ENCODE measurements around the gene AUP1.

AUP1 gene

DNA sequence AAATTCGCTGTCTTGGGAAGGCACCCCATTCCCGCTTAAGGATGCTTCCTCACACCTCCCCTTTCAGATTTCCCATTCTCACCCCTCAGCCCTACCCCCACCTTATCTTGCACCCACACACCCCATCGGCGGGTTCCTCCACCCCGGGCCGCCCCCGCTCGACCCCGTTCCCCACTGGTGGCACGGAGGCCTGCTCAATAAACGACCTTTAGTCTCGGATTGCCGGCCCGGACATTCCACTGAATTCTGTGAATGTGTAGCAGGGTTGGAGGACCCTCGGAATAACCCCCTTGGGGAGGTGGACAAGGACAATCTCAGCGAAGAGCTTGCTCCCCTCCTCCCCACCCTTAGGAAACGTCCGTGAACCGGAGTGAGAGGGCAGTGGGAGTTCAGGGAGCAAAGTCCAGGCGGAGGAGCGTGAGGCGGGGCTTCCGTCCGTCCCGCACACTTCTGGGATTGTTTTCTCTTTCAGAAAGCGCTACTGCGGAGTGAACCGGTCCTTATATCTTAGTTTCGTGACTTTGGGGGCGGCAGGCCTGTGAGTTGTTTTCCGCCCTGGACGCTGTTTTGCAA, 27.3 kb downstream of the AUP1 start:
- H3K9ac ChIP-seq (ENCODE audit: insufficient read length), result no peak overlapping the region
- no peak for TF ChIP-seq POLR2AphosphoS5 (IDR thresholded peaks at IDR 0.05; ENCODE audit: borderline replicate concordance, low read depth, low read length)
- no peak for TF ChIP-seq EZH2 (IDR thresholded peaks at IDR 0.05)
- TF ChIP-seq FOXP2 (optimal IDR thresholded peaks at IDR 0.05; ENCODE audit: control extremely low read depth, extremely low read length, insufficient read depth), result no peak
- peaks cover 17% of the 10 kb centered on the region for H3K36me3 ChIP-seq (ENCODE audit: insufficient read depth, low read length)
- H3K27ac ChIP-seq, result no peak overlapping the region
- H3K4me3 ChIP-seq, result no peak overlapping the region
- H3K9me3 ChIP-seq (ENCODE audit: low read depth, low read length), result no peaks in the 10 kb centered on the region
- DNase-seq (ENCODE audit: low read depth, low spot score), result no peak

DNA sequence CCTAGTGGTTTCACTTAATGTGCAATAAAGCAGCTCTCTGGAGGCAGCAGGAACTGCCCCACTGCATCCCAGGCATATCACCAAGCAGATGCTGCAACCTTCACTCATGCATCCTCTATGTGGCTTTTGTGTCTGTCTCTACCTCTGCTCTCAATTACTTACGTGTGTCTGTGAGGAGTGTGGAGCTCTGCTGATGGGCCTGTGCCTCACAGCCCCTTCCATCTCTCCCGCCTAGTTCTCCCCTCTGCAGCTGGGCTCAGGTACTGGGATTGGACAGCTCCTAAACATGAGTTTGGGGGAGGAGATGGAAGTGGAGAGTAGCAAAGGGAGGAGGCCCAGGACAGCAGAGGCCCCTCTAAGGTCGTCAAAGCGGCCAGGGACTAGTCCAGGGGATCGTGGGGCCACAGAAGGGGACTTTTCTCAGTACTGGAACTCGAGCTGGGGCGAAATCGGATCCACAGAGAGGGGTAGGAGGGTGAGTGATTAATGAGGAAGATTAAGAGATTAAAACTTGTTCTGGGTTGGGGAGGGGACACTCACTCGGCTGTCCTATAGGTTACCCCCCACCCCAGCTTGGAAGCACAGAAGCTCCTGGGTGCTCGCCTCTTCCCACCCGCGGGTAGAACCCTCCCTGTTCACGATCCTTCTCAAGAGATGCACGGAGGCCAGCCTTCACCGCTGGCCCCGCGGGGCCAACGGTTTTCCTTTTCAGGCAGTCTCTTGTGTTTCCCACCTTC, 28.0 kb downstream of the AUP1 start:
- Histone ChIP-seq H3K36me3 (ENCODE audit: insufficient read depth, low read length) (peaks cover 14% of the 10 kb centered on the region), H3K9me3 (ENCODE audit: low read depth, low read length) (no peaks in the 10 kb centered on the region), H3K4me3 (no peak overlapping the region), H3K27ac (no peak overlapping the region), H3K9ac (ENCODE audit: insufficient read length) (no peak overlapping the region)
- no peak for DNase-seq (ENCODE audit: low read depth, low spot score)
- no peak for TF ChIP-seq POLR2AphosphoS5 (IDR thresholded peaks at IDR 0.05; ENCODE audit: borderline replicate concordance, low read depth, low read length)
- TF ChIP-seq EZH2 (IDR thresholded peaks at IDR 0.05), result no peak
- no peak for TF ChIP-seq FOXP2 (optimal IDR thresholded peaks at IDR 0.05; ENCODE audit: control extremely low read depth, extremely low read length, insufficient read depth)

DNA sequence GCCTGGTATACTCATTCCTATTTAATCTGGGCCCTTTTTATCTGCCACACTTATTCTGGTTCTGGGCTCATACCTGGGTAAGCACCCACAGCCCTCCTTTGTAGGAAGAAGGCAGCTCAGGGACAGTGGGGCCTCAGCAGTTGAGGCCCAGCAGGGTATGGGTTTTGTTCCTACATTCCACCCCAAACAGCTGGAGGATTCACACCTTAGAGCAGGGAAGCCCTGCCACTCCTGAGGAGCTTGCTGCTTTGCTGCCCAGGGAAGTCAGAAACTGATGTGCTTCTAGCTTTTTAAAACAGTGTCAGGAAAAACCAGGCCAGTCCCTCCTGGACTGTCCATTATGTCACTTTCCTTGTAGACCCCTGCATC, 28.9 kb downstream of the AUP1 start:
- Histone ChIP-seq H3K9ac (ENCODE audit: insufficient read length) (no peak overlapping the region), H3K36me3 (ENCODE audit: insufficient read depth, low read length) (peaks cover 7% of the 10 kb centered on the region), H3K27ac (no peak overlapping the region), H3K9me3 (ENCODE audit: low read depth, low read length) (no peaks in the 10 kb centered on the region), H3K4me3 (no peak overlapping the region)
- no peak for TF ChIP-seq POLR2AphosphoS5 (IDR thresholded peaks at IDR 0.05; ENCODE audit: borderline replicate concordance, low read depth, low read length)
- no peak for TF ChIP-seq FOXP2 (optimal IDR thresholded peaks at IDR 0.05; ENCODE audit: control extremely low read depth, extremely low read length, insufficient read depth)
- no peak for TF ChIP-seq EZH2 (IDR thresholded peaks at IDR 0.05)
- no peak for DNase-seq (ENCODE audit: low read depth, low spot score)

GRCh38 chr2:74499940-74500577, 29.4 kb downstream of the AUP1 start:
- H3K27ac ChIP-seq, result no peak overlapping the region
- no peak overlapping the region for H3K9ac ChIP-seq (ENCODE audit: insufficient read length)
- no peaks in the 10 kb centered on the region for H3K9me3 ChIP-seq (ENCODE audit: low read depth, low read length)
- DNase-seq (ENCODE audit: low read depth, low spot score), result no peak
- H3K36me3 ChIP-seq (ENCODE audit: insufficient read depth, low read length), result peaks cover 2% of the 10 kb centered on the region
- H3K4me3 ChIP-seq, result peak overlapping the region; percentile 81
- no peak for TF ChIP-seq FOXP2 (optimal IDR thresholded peaks at IDR 0.05; ENCODE audit: control extremely low read depth, extremely low read length, insufficient read depth)
- TF ChIP-seq EZH2 (IDR thresholded peaks at IDR 0.05), result no peak
- no peak for TF ChIP-seq POLR2AphosphoS5 (IDR thresholded peaks at IDR 0.05; ENCODE audit: borderline replicate concordance, low read depth, low read length)

DNA sequence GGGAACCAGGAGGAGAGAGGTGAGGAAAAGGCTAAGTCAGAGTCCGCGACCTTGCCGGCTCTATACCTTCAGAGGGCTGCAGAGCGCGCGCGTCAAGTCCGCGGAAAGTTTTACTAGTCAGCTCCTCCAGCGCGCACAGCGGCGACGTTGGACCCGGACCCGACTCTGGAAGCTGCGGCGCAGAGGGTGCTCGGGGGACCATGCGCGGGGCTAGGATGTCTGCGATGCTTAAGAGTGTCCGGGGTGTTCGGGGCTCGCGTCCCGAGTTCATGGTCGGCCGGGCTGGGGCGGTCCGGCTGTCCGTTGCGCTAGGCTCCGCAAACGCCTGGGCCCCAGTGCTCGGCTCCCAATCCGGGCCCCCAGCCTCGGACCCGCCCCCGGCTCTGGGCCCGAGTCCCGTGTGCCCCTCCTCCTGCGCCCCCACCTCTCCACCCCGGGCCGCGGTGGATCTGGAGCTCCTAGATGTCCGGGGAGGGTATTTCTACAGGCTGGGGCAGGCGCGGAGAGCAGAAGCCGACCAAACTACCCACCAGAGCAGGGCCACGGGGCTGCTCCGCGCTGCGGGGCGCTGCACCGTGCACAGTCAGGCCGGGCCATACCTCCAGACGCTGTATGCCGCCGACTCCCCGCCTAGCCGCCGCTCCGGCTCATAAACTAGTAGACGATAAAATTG, 30.1 kb downstream of the AUP1 start, which contains the start of gene LBX2:
Gene LBX2, minus strand, starts transcription at position 337 of the 673 bp plus-strand sequence. Its CDS starts 66 bp downstream, at position 271.
- Histone ChIP-seq H3K27ac (no peak within 1 kb of the TSS), H3K4me3 (peak within 1 kb of the TSS; percentile 81), H3K9ac (ENCODE audit: insufficient read length) (peak within 1 kb of the TSS; percentile 64), H3K36me3 (ENCODE audit: insufficient read depth, low read length) (no peaks in the 10 kb centered on the region), H3K9me3 (ENCODE audit: low read depth, low read length) (no peaks in the 10 kb centered on the region)
- no peak for DNase-seq (ENCODE audit: low read depth, low spot score)
- TF ChIP-seq FOXP2 (optimal IDR thresholded peaks at IDR 0.05; ENCODE audit: control extremely low read depth, extremely low read length, insufficient read depth) (no peak), POLR2AphosphoS5 (IDR thresholded peaks at IDR 0.05; ENCODE audit: borderline replicate concordance, low read depth, low read length) (no peak), EZH2 (IDR thresholded peaks at IDR 0.05) (no peak)

DNA sequence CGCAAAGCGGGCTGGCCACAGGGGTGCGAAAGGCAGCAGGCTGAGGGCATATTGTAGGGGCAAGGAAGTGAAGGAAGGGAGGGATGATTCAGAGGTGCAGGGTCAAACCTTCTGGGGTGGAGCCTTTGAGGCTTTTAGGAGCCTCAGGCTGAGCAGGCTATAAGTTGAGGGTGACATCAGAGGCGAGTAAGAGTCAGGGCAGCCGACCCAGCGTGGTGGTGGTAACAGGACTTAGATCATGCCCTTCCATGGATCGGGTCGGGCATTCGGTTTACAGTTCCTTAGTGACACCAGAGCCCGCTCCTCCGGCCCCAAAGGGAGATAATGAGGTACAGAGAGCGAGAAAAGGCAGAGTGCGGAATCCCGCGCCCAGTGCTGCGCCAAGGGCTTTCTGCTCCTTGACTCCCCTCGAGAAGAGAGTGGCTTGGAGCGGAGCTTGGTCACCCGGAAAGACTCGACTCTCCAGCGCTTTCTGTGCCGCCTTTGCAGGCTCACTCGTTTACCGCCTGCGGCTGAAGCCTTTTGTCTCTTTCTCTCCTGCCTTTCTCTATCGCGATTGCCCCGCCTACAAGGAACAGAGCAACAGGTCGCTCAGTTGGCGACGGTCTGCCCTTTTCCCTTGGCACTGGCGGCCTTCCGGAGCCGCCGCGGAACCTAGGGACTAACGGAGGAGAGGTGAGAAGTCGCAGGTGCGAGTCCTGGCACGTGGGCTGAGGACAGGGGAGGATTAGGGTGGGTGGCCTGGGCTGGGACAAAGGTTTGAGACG, 30.8 kb downstream of the AUP1 start:
- Histone ChIP-seq H3K27ac (no peak overlapping the region), H3K9me3 (ENCODE audit: low read depth, low read length) (no peaks in the 10 kb centered on the region), H3K4me3 (peak overlapping the region; percentile 81), H3K9ac (ENCODE audit: insufficient read length) (peak overlapping the region; percentile 64), H3K36me3 (ENCODE audit: insufficient read depth, low read length) (no peaks in the 10 kb centered on the region)
- TF ChIP-seq POLR2AphosphoS5 (IDR thresholded peaks at IDR 0.05; ENCODE audit: borderline replicate concordance, low read depth, low read length) (no peak; the same call in 1 of the 2 replicates), FOXP2 (optimal IDR thresholded peaks at IDR 0.05; ENCODE audit: control extremely low read depth, extremely low read length, insufficient read depth) (no peak), EZH2 (IDR thresholded peaks at IDR 0.05) (no peak)
- DNase-seq (ENCODE audit: low read depth, low spot score), result no peak

DNA sequence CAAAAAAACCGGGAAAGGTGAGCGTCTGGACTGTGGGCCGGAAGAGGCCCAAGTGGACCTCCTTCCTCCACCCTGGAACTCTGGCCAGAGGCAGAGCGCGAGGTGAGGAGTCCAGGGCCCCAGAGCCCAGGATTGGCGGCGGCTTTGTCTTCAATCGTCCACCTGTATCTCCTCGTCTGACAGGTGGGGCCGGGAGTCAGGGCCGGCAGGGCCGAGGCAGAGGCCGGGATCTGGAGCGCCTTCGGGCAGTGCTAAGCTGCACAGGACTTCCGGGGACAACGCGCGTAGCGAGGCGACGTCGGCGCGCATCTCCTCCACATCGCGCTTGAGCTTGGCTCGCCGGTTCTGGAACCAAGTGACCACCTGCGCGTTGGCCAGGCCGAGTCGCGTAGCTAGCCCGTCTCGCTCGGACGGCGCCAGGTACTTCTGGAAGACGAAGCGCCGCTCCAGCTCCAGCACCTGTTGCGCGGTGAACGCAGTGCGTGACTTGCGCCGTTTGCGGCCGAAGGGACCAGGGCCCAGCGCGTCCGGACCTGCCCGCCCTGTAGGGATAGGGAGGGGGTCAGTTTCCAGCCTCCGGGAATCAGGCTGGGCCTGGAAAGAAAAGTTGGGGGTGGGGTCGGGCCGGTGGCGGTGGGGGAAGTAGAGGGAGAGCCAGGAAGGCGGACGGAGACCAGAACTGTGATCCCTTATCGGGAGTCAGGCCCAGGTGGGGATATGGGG, 31.6 kb downstream of the AUP1 start:
- Histone ChIP-seq H3K9me3 (ENCODE audit: low read depth, low read length) (no peaks in the 10 kb centered on the region), H3K4me3 (no peak overlapping the region), H3K9ac (ENCODE audit: insufficient read length) (no peak overlapping the region), H3K27ac (no peak overlapping the region), H3K36me3 (ENCODE audit: insufficient read depth, low read length) (no peaks in the 10 kb centered on the region; the same call in 1 of the 2 replicates)
- DNase-seq (ENCODE audit: low read depth, low spot score), result no peak
- TF ChIP-seq POLR2AphosphoS5 (IDR thresholded peaks at IDR 0.05; ENCODE audit: borderline replicate concordance, low read depth, low read length) (no peak), EZH2 (IDR thresholded peaks at IDR 0.05) (no peak)
